Thoracic aorta (tissue), 2 donors: ENCODE measurements around the gene PXYLP1. TPM values are rescaled to one million over a fixed set of nuclear protein-coding genes. Genes with fewer than 3 reads are reported as not detected.
A peak's percentile ranks its signal among the peaks of the same experiment; 100 is the strongest.
"Not testable (repeated sequence)": the region's sequence is repeated elsewhere in the genome, so short reads cannot be mapped to it uniquely, and the experiment has no call there.

ENCODE experiments used
- ATAC-seq: fragments of 150-250 bp; one replicate; pipeline ENCODE4 v1.8.0; 2017; ENCODE audit warnings: low read depth; ENCODE audit not compliant: insufficient number of reproducible peaks, low FRiP score
- DNase-seq: peaks from one replicate; pipeline ENCODE4 v3.0.0-alpha.2; 2020; ENCODE audit warnings: low spot score
- H3K27ac ChIP-seq, 2 donors: fragments of 200-600 bp; sonication (generic); 1 replicate in 1 of 2; 2 replicates in 1 of 2; pipeline ENCODE4 v1.5.1; 2016; ENCODE audit warnings: mild to moderate bottlenecking in 2 of 2, moderate library complexity in 2 of 2
- H3K27me3 ChIP-seq: fragments of 200-600 bp; sonication (generic); replicated peaks from 2 replicates; pipeline ENCODE4 v1.6.0; 2016; ENCODE audit warnings: mild to moderate bottlenecking; ENCODE audit not compliant: insufficient read depth
- H3K36me3 ChIP-seq: fragments of 200-600 bp; sonication (generic); one replicate; pipeline ENCODE4 v1.5.1; 2016
- H3K4me1 ChIP-seq, 2 donors: fragments of 200-600 bp; sonication (generic); 1 replicate in 1 of 2; 2 replicates in 1 of 2; pipeline versions ENCODE4 v1.5.1 to v1.6.0; 2016; ENCODE audit warnings: low read depth in 2 of 2, mild to moderate bottlenecking in 1 of 2; ENCODE audit not compliant: control insufficient read depth in 1 of 2
- H3K4me3 ChIP-seq: fragments of 200-600 bp; sonication (generic); 2 replicates; pipeline ENCODE4 v1.5.1; 2016; ENCODE audit warnings: mild to moderate bottlenecking
- H3K9me3 ChIP-seq: fragments of 200-600 bp; sonication (generic); 2 replicates; pipeline ENCODE4 v1.5.1; 2016
- CTCF ChIP-seq: fragments of 200-600 bp; sonication (generic); IDR thresholded peaks from one replicate; pipeline ENCODE4 v1.5.1; 2019; ENCODE audit warnings: antibody characterized with exemption
- total RNA-seq, 2 donors: library from RNA; depleted of rRNA; stranded (reverse); fragments of >200 nt; gene quantifications; one replicate each; pipeline versions ENCODE4 v1.1.0 to v1.2.3, GENCODE V29; 2016

The PXYLP1 gene
- total RNA-seq, 2 donors from 2014 or later: 15.2 to 23.2 TPM

- Histone ChIP-seq H3K27ac (peak overlapping the region in 1 of 2 donors; percentile 58), H3K36me3 (no peaks in the 10 kb centered on the region), H3K27me3 (no peaks in the 10 kb centered on the region), H3K4me1 (peaks cover 12 to 39% of the 10 kb centered on the region in 2 donors), H3K4me3 (peak overlapping the region; percentile 63), H3K9me3 (no peaks in the 10 kb centered on the region)
- DNase-seq (no peak), ATAC-seq (no peak)
- no peak for TF ChIP-seq CTCF
Measured at GRCh38 chr3:141294301-141294700, 62.7 kb downstream of the PXYLP1 start.

DNA sequence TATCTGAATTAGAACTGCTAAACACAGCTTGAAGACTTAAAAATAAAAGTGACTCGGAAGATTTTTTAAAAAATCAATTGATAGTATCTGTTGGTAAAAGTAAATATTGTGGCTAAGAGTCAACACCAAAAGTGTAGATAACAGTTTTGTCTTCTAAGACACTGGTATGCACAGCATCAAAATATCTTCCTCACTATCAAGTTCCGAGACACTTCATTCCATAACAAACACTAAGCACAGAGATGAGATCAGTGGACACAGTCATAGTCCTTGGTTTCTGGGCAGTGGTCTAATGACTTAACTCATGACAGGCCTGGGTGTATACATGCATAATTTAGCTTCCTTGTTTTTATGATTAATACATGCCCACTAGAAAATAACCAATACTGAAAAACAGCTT lies 63.2 kb downstream of the PXYLP1 start:
- Histone ChIP-seq H3K4me3 (peak overlapping the region; percentile 63), H3K27ac (peak overlapping the region in 1 of 2 donors; percentile 58), H3K4me1 (peaks cover 12 to 39% of the 10 kb centered on the region in 2 donors), H3K9me3 (no peaks in the 10 kb centered on the region), H3K27me3 (no peaks in the 10 kb centered on the region), H3K36me3 (no peaks in the 10 kb centered on the region)
- DNase-seq: no peak
- no peak for TF ChIP-seq CTCF
- no peak for ATAC-seq

- not testable (repeated sequence) for H3K27ac ChIP-seq, H3K27me3 ChIP-seq, DNase-seq, H3K4me3 ChIP-seq, H3K9me3 ChIP-seq, H3K36me3 ChIP-seq, H3K4me1 ChIP-seq, ATAC-seq
Measured at GRCh38 chr3:141300426-141300825, 68.8 kb downstream of the PXYLP1 start.

GRCh38 chr3:141302364-141303141 lies 70.9 kb downstream of the PXYLP1 start:
- Histone ChIP-seq H3K27ac (peak overlapping the region; percentile 25 to 41), H3K36me3 (no peaks in the 10 kb centered on the region), H3K27me3 (no peaks in the 10 kb centered on the region), H3K4me3 (no peak overlapping the region), H3K4me1 (no peaks in the 10 kb centered on the region), H3K9me3 (no peaks in the 10 kb centered on the region)
- TF ChIP-seq CTCF: no peak
- DNase-seq: no peak
- ATAC-seq: no peak

DNA sequence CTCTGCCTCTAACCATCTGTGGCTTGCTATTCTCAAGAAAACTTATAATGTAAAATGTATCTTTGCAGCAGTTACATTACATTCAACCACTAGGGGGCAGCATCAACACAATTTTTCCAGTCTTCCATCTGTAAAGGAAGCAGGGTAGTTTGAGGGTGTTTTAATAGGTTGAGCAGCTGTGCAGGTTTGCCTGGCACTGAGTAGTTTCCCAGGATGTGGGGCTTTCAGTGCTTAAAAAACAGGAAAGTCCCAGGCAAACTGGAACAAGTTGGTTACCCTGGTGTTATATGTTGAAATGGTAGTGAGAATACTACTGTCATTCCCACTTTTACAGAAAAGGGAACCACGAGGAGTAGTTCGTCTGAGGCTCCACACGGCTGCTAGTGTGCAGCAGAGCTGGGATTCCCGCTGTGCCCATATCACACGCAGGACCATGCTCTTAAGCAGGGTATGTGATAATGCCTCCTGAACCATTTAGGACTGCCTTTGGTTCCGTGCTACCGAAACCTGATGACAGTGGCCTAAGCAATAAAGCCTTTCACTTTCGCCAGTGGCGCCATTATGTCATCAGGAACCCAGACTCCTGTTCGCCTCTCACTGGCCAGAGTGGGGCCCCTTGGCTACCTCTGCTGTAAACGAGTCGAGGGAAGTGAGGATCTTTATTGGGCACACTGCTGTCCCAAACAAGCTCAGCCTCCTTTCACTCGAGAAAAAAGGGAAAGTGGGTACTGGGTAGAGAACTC lies 72.0 kb downstream of the PXYLP1 start:
- Histone ChIP-seq H3K9me3 (no peaks in the 10 kb centered on the region), H3K36me3 (no peaks in the 10 kb centered on the region), H3K4me3 (no peak overlapping the region), H3K4me1 (no peaks in the 10 kb centered on the region), H3K27ac (no peak overlapping the region), H3K27me3 (no peaks in the 10 kb centered on the region)
- TF ChIP-seq CTCF: peak; percentile 81
- DNase-seq: no peak
- peak; percentile 79 for ATAC-seq
